Breast epithelium (tissue), 4 donors: ENCODE data around the gene SV2C. TPM values are rescaled to one million over a fixed set of nuclear protein-coding genes. Genes with fewer than 3 reads are reported as not detected.

Source experiments
- DNase-seq, 2 donors: peaks; one replicate each; pipeline ENCODE4 v3.0.0-alpha.2; 2019; ENCODE audit warnings: low spot score in 2 of 2
- H3K27ac ChIP-seq, 2 donors: fragments of 200-600 bp; sonication (generic) in 1 of 2; one replicate each; pipeline ENCODE4 v1.5.1; 2016 to 2019; ENCODE audit warnings: mild to moderate bottlenecking in 1 of 2
- H3K27me3 ChIP-seq, 2 donors: fragments of 200-600 bp; sonication (generic) in 1 of 2; one replicate each; pipeline versions ENCODE4 v1.5.1 to v1.6.0; 2017 to 2019; ENCODE audit warnings: control low read depth in 1 of 2, mild to moderate bottlenecking in 1 of 2
- H3K36me3 ChIP-seq: fragments of 200-600 bp; one replicate; pipeline ENCODE4 v1.5.1; 2019
- H3K4me1 ChIP-seq, 2 donors: fragments of 200-600 bp; sonication (generic); one replicate each; pipeline ENCODE4 v1.5.1; 2016 to 2019; ENCODE audit warnings: control low read depth in 1 of 2
- H3K4me3 ChIP-seq, 3 donors: fragments of 200-600 bp; sonication (generic); 1 replicate in 2 of 3; 2 replicates in 1 of 3; pipeline ENCODE4 v1.5.1; 2016 to 2019; ENCODE audit warnings: mild to moderate bottlenecking in 3 of 3, moderate library complexity in 2 of 3
- H3K9me3 ChIP-seq, 2 donors: fragments of 200-600 bp; sonication (generic) in 1 of 2; one replicate each; pipeline ENCODE4 v1.5.1; 2016 to 2019; ENCODE audit warnings: control low read depth in 1 of 2
- CTCF ChIP-seq, 3 donors: fragments of 450-650 bp; IDR thresholded peaks; one replicate each; pipeline ENCODE4 v1.5.1; 2016 to 2017; ENCODE audit warnings: antibody characterized with exemption in 3 of 3, mild to moderate bottlenecking in 3 of 3, moderate library complexity in 3 of 3
- POLR2A ChIP-seq: fragments of 450-650 bp; IDR thresholded peaks from one replicate; pipeline ENCODE4 v1.6.1; 2016; ENCODE audit warnings: antibody characterized with exemption, mild to moderate bottlenecking, moderate library complexity
- POLR2AphosphoS5 ChIP-seq, 3 donors: sonication (generic); formaldehyde crosslinking; IDR thresholded peaks; one replicate each; pipeline ENCODE4 v1.6.1; 2017; ENCODE audit warnings: antibody characterized with exemption in 3 of 3
- intact Hi-C: fragments of 100-400 bp; cut with DNase I; formaldehyde crosslinking; loops from one replicate; pipeline ENCODE4 v1.15.1; 2023; ENCODE audit warnings: low total_unique reads
- total RNA-seq, 3 donors: library from RNA; depleted of rRNA; stranded (reverse); fragments of >200 nt; gene quantifications; one replicate each; pipeline ENCODE4 v1.1.0, GENCODE V29; 2016

The SV2C gene
- total RNA-seq, 3 donors from 2014 or later, result 0.32 to 1.3 (median 0.59) TPM

- intact Hi-C loops, result no loop called here
- Histone ChIP-seq H3K9me3 (no peaks in the 10 kb centered on the region), H3K36me3 (no peaks in the 10 kb centered on the region), H3K27ac (no peak overlapping the region), H3K4me3 (no peak overlapping the region), H3K27me3 (no peaks in the 10 kb centered on the region), H3K4me1 (no peaks in the 10 kb centered on the region)
- TF ChIP-seq CTCF (IDR thresholded peaks at IDR 0.05) (no peak), POLR2AphosphoS5 (IDR thresholded peaks at IDR 0.05) (no peak), POLR2A (no peak)
- DNase-seq, result no peak
These were observed 139.1 kb downstream of the SV2C start for GRCh38 chr5:76222318-76222717.

DNA sequence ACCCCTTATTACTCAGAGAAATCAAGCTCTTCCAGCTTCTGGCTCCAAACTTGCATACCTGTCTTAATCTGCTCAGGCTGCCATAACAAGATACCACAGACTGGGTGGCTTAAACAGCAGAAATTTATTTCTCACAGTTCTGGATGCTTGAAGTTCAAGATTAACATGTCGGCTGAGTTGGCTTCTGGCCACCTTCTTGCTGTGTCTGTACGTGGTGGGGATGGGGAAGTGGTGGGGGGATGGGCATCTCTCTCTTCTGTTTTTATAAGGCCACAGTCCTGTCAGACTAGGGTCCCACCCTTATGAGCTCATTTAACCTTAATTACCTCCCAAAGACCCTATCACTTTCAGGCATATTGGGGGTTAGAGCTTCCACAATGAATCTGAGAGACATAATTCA lies 140.5 kb downstream of the SV2C start:
- no peaks in the 10 kb centered on the region for H3K27me3 ChIP-seq
- TF ChIP-seq POLR2AphosphoS5 (IDR thresholded peaks at IDR 0.05), result no peak
- no peak for TF ChIP-seq CTCF (IDR thresholded peaks at IDR 0.05)
- no peak for TF ChIP-seq POLR2A
- DNase-seq, result no peak
- intact Hi-C loops, result no loop called here
- no peak overlapping the region for H3K27ac ChIP-seq
- H3K4me1 ChIP-seq, result no peaks in the 10 kb centered on the region
- H3K4me3 ChIP-seq, result no peak overlapping the region
- H3K36me3 ChIP-seq, result no peaks in the 10 kb centered on the region
- H3K9me3 ChIP-seq, result no peaks in the 10 kb centered on the region

- DNase-seq, result no peak
- intact Hi-C loops, result no loop called here
- no peaks in the 10 kb centered on the region for H3K4me1 ChIP-seq
- H3K4me3 ChIP-seq, result no peak overlapping the region
- no peaks in the 10 kb centered on the region for H3K36me3 ChIP-seq
- H3K9me3 ChIP-seq, result no peaks in the 10 kb centered on the region
- no peak overlapping the region for H3K27ac ChIP-seq
- no peaks in the 10 kb centered on the region for H3K27me3 ChIP-seq
- TF ChIP-seq POLR2AphosphoS5 (IDR thresholded peaks at IDR 0.05), result no peak
- no peak for TF ChIP-seq POLR2A
- TF ChIP-seq CTCF (IDR thresholded peaks at IDR 0.05), result no peak
These were observed 141.7 kb downstream of the SV2C start for GRCh38 chr5:76224898-76225297.

GRCh38 chr5:76225336-76225735 lies 142.2 kb downstream of the SV2C start:
- H3K4me1 ChIP-seq, result no peaks in the 10 kb centered on the region
- H3K27me3 ChIP-seq, result no peaks in the 10 kb centered on the region
- DNase-seq, result no peak
- no peak overlapping the region for H3K27ac ChIP-seq
- H3K9me3 ChIP-seq, result no peaks in the 10 kb centered on the region
- no peaks in the 10 kb centered on the region for H3K36me3 ChIP-seq
- H3K4me3 ChIP-seq, result no peak overlapping the region
- intact Hi-C loops, result no loop called here
- no peak for TF ChIP-seq CTCF (IDR thresholded peaks at IDR 0.05)
- no peak for TF ChIP-seq POLR2AphosphoS5 (IDR thresholded peaks at IDR 0.05)
- TF ChIP-seq POLR2A, result no peak

DNA sequence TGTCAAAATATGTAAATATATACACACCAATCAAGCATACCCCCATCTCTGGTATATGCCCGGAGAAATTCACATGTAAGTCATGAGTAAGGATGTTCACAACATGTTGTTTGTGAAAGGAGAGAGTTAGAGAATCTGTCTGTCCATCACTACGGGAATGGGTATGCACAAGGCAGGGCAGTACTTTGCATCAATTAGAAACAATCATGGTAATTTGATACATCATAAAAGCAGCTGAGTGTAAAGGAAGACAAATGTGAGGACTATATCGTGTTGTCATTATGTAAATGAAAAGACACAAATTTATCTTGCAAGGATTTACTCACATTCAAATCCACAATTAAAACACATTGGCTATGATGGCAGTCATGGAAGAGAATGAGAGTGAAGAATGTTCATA lies 146.7 kb downstream of the SV2C start:
- Histone ChIP-seq H3K36me3 (no peaks in the 10 kb centered on the region), H3K27ac (no peak overlapping the region)

More for the DNA sequence above, 146.7 kb downstream of the SV2C start:
- H3K9me3 ChIP-seq, result no peaks in the 10 kb centered on the region
- no peak for DNase-seq
- no peak overlapping the region for H3K4me3 ChIP-seq
- intact Hi-C loops, result no loop called here
- no peaks in the 10 kb centered on the region for H3K4me1 ChIP-seq
- no peaks in the 10 kb centered on the region for H3K27me3 ChIP-seq
- TF ChIP-seq CTCF (IDR thresholded peaks at IDR 0.05) (no peak), POLR2AphosphoS5 (IDR thresholded peaks at IDR 0.05) (no peak), POLR2A (no peak)
